ENCODE data around the gene JAK1. TPM values are rescaled to one million over a fixed set of nuclear protein-coding genes. Genes with fewer than 3 reads are reported as not detected.

The JAK1 gene
- total and polyA plus RNA-seq, 2 experiments from 2014 or later = 8.0 to 19.5 TPM

DNA sequence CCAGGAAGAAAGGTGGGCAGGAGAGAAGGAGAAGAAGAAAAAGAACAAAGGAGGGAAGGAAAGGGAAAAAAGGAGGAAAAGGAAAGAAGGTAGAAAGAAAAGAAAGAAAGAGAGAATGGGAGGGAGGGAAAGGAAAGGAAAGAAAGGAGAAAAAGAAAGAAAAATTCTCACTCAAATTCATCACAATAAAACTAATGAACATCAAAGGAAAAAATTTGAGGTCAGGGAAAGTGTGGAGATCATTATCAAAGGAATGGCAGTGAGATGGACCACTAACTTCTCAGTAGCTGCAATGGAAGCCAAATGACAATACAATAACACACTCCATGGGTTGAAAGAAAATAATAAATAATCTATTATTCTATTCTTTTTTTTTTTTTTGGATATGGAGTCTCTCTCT lies 48.0 kb upstream of the JAK1 start (continued):
- TF ChIP-seq, protein P1, sequence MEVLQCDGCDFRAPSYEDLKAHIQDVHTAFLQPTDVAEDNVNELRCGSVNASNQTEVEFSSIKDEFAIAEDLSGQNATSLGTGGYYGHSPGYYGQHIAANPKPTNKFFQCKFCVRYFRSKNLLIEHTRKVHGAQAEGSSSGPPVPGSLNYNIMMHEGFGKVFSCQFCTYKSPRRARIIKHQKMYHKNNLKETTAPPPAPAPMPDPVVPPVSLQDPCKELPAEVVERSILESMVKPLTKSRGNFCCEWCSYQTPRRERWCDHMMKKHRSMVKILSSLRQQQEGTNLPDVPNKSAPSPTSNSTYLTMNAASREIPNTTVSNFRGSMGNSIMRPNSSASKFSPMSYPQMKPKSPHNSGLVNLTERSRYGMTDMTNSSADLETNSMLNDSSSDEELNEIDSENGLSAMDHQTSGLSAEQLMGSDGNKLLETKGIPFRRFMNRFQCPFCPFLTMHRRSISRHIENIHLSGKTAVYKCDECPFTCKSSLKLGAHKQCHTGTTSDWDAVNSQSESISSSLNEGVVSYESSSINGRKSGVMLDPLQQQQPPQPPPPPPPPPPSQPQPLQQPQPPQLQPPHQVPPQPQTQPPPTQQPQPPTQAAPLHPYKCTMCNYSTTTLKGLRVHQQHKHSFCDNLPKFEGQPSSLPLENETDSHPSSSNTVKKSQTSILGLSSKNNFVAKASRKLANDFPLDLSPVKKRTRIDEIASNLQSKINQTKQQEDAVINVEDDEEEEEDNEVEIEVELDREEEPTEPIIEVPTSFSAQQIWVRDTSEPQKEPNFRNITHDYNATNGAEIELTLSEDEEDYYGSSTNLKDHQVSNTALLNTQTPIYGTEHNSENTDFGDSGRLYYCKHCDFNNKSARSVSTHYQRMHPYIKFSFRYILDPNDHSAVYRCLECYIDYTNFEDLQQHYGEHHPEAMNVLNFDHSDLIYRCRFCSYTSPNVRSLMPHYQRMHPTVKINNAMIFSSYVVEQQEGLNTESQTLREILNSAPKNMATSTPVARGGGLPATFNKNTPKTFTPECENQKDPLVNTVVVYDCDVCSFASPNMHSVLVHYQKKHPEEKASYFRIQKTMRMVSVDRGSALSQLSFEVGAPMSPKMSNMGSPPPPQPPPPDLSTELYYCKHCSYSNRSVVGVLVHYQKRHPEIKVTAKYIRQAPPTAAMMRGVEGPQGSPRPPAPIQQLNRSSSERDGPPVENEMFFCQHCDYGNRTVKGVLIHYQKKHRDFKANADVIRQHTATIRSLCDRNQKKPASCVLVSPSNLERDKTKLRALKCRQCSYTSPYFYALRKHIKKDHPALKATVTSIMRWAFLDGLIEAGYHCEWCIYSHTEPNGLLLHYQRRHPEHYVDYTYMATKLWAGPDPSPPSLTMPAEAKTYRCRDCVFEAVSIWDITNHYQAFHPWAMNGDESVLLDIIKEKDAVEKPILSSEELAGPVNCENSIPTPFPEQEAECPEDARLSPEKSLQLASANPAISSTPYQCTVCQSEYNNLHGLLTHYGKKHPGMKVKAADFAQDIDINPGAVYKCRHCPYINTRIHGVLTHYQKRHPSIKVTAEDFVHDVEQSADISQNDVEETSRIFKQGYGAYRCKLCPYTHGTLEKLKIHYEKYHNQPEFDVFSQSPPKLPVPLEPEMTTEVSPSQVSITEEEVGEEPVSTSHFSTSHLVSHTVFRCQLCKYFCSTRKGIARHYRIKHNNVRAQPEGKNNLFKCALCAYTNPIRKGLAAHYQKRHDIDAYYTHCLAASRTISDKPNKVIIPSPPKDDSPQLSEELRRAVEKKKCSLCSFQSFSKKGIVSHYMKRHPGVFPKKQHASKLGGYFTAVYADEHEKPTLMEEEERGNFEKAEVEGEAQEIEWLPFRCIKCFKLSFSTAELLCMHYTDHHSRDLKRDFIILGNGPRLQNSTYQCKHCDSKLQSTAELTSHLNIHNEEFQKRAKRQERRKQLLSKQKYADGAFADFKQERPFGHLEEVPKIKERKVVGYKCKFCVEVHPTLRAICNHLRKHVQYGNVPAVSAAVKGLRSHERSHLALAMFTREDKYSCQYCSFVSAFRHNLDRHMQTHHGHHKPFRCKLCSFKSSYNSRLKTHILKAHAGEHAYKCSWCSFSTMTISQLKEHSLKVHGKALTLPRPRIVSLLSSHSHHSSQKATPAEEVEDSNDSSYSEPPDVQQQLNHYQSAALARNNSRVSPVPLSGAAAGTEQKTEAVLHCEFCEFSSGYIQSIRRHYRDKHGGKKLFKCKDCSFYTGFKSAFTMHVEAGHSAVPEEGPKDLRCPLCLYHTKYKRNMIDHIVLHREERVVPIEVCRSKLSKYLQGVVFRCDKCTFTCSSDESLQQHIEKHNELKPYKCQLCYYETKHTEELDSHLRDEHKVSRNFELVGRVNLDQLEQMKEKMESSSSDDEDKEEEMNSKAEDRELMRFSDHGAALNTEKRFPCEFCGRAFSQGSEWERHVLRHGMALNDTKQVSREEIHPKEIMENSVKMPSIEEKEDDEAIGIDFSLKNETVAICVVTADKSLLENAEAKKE (CRISPR knock-in tag; IDR thresholded peaks at IDR 0.05) = no peak
- TF ChIP-seq CREB1 (CRISPR knock-in tag; IDR thresholded peaks at IDR 0.05; ENCODE audit: low read depth) (no peak), EZH2phosphoT487 (IDR thresholded peaks at IDR 0.05; ENCODE audit: unreplicated experiment) (no peak), NANOG (IDR thresholded peaks at IDR 0.05; ENCODE audit: borderline replicate concordance) (no peak), POLR2AphosphoS5 (IDR thresholded peaks at IDR 0.05; ENCODE audit: low read depth) (no peak), JUNB (IDR thresholded peaks at IDR 0.05; ENCODE audit: unreplicated experiment) (no peak), EZH2 (IDR thresholded peaks at IDR 0.05; ENCODE audit: low read depth, unreplicated experiment) (no peak)
- TF ChIP-seq, protein P2, sequence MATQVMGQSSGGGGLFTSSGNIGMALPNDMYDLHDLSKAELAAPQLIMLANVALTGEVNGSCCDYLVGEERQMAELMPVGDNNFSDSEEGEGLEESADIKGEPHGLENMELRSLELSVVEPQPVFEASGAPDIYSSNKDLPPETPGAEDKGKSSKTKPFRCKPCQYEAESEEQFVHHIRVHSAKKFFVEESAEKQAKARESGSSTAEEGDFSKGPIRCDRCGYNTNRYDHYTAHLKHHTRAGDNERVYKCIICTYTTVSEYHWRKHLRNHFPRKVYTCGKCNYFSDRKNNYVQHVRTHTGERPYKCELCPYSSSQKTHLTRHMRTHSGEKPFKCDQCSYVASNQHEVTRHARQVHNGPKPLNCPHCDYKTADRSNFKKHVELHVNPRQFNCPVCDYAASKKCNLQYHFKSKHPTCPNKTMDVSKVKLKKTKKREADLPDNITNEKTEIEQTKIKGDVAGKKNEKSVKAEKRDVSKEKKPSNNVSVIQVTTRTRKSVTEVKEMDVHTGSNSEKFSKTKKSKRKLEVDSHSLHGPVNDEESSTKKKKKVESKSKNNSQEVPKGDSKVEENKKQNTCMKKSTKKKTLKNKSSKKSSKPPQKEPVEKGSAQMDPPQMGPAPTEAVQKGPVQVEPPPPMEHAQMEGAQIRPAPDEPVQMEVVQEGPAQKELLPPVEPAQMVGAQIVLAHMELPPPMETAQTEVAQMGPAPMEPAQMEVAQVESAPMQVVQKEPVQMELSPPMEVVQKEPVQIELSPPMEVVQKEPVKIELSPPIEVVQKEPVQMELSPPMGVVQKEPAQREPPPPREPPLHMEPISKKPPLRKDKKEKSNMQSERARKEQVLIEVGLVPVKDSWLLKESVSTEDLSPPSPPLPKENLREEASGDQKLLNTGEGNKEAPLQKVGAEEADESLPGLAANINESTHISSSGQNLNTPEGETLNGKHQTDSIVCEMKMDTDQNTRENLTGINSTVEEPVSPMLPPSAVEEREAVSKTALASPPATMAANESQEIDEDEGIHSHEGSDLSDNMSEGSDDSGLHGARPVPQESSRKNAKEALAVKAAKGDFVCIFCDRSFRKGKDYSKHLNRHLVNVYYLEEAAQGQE (IDR thresholded peaks at IDR 0.05; ENCODE audit: unreplicated experiment) = no peak
- TF ChIP-seq, protein P3, sequence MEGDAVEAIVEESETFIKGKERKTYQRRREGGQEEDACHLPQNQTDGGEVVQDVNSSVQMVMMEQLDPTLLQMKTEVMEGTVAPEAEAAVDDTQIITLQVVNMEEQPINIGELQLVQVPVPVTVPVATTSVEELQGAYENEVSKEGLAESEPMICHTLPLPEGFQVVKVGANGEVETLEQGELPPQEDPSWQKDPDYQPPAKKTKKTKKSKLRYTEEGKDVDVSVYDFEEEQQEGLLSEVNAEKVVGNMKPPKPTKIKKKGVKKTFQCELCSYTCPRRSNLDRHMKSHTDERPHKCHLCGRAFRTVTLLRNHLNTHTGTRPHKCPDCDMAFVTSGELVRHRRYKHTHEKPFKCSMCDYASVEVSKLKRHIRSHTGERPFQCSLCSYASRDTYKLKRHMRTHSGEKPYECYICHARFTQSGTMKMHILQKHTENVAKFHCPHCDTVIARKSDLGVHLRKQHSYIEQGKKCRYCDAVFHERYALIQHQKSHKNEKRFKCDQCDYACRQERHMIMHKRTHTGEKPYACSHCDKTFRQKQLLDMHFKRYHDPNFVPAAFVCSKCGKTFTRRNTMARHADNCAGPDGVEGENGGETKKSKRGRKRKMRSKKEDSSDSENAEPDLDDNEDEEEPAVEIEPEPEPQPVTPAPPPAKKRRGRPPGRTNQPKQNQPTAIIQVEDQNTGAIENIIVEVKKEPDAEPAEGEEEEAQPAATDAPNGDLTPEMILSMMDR (conservative IDR thresholded peaks at IDR 0.05; ENCODE audit: low read depth in 2 of 2) = no peak

Data from GM23338 (cell line).